HG02763 (cell line): ENCODE data around the gene FKBP8.

Experiments used
- ATAC-seq: cut with Tn5 transposase; IDR thresholded peaks from one replicate; pipeline ENCODE4 v1.9.1; 2021; ENCODE audit warnings: mild to moderate bottlenecking, moderate library complexity; ENCODE audit not compliant: unreplicated experiment

The FKBP8 gene

DNA sequence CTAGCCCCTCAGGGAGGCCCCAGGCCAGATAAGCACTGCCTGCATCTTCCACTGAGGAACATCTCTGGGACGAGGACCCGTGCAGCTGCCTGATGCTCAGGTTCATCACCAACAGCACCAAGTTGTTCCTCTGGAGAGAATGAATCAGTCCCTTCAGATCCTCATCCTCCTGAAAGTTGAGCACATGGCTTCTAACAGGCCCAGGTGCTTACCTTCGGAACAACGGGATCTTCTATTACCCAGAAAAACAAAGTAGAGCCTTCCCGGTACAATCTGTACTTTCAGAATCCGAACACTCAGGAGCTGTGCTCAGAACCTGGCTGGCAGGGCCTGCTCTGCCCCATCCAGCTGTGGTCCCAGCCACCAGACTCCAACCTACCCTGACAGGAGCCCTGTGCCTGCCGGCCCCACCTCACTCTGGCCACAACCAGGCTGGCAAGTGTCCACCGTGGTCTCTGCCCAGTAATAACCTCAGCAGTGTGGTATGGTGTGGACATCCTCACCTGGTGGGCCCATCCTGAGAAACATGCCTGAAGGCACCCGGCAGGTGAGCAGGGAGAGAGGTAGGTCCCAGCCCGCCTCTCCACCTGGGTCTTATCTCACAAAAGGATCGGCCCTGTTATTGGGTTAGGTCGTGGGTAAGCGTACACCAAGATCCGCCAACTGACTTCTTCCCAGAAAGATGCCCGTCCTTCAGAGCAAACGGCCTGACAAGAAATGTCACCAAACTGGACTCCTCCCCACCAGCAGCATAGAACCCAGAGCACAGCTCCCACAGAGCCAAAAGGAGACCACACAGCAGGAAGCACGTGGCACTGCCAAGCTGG, 55.6 kb downstream of the FKBP8 start:
- no peak for ATAC-seq

DNA sequence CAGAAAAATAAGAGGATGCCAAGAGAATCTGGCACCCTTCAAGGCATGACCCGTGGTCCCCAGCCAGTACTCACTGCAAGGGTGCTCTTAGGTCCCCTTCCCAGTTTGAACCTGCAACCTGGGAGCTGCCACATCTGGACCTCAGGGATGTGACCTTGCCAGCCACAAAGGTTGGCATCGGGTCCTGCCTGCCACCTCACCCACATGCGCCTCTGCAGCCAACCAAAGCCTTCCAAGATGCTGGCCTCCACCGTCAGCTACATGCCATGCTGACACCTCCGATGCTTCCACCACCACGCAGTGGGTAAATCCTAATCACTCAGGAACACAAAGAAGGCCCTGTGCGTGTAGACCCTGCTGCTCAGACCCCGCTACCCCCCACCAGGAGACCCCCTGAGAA, 56.6 kb downstream of the FKBP8 start:
- no peak for ATAC-seq

DNA sequence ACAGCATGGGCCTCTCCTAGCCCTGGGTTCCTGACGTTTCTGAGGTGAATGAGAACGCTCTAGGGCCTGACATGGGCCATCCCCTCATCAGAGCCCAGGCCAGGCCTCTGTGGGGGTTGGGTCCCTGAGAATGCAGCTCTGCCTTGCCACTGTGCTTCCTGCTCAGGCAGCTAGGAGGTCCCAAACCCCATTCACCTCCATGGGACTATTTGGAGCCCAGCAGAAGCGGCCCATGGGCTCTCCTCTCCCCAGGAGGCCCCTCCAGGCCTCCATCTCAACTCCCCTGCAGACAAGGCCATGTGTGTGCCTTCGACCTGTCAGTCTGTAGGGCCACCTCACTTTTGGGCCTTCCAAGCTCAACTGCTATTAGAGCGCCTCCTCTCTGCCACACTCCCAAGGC, 58.4 kb downstream of the FKBP8 start:
- ATAC-seq, result no peak

DNA sequence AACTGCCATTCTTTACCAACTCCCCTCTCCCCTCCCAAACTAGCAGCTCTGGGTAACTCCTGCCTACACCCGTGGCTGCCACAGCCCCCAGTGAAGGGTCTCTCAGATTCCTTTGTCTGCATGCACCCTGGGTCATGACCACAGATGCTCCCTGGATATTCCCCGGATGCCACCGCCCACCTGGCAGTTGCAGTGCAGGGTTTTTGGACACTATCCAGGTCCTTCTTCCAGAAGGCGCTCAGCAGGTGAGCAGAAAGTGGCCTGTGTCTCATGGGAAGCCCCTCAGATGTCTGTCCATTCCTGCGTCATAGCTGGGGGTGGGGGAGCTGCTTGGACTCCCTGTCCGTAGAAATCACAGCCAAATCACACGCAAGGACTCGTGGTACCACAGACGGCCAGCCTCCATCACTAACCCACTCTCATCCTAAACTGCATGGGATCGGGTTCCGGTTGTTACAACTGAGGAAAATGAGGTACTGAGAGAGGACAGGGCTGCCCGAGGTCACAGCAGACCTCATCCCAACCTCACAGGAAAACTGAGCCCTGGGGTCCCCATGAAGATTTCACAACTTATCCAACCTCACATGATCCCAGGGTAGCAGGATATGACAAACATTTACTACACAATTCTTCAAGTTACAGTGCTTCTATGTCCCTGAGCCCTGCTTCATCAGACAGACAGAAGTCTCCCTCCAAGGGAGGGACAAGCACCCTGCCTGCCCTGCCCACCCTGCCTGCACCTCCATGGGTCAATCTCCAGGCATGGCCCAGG, 60.1 kb downstream of the FKBP8 start:
- ATAC-seq, result no peak
